ENCODE results near the gene UTS2.

GRCh38 chr1:7839526-7839925, 13.3 kb downstream of the UTS2 start:
- TF ChIP-seq, protein P1, sequence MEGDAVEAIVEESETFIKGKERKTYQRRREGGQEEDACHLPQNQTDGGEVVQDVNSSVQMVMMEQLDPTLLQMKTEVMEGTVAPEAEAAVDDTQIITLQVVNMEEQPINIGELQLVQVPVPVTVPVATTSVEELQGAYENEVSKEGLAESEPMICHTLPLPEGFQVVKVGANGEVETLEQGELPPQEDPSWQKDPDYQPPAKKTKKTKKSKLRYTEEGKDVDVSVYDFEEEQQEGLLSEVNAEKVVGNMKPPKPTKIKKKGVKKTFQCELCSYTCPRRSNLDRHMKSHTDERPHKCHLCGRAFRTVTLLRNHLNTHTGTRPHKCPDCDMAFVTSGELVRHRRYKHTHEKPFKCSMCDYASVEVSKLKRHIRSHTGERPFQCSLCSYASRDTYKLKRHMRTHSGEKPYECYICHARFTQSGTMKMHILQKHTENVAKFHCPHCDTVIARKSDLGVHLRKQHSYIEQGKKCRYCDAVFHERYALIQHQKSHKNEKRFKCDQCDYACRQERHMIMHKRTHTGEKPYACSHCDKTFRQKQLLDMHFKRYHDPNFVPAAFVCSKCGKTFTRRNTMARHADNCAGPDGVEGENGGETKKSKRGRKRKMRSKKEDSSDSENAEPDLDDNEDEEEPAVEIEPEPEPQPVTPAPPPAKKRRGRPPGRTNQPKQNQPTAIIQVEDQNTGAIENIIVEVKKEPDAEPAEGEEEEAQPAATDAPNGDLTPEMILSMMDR (IDR thresholded peaks at IDR 0.05) = no peak
- no peak for TF ChIP-seq POLR2AphosphoS5 (IDR thresholded peaks at IDR 0.05)
